OCI-LY7 (cell line): ENCODE results near the gene AGPAT2. TPM values are rescaled to one million over a fixed set of nuclear protein-coding genes. Genes with fewer than 3 reads are reported as not detected.

Source experiments
- BruUV-seq: library from RNA; stranded (reverse); fragments of 400-500 nt; replicated peaks from 2 replicates; lab custom pipeline; 2021; lab: Mats Ljungman, UMichigan
- CTCF ChIA-PET: fragments of 300-600 bp; sonication (Branson Sonifier 250); formaldehyde crosslinking; loops from one replicate; lab custom pipeline; 2022; ENCODE audit warnings: antibody characterized with exemption; ENCODE audit not compliant: unreplicated experiment; lab: Charles Lee
- POLR2A ChIA-PET: fragments of 300-600 bp; sonication (Branson Sonifier 250); formaldehyde crosslinking; loops from one replicate; lab custom pipeline; 2022; ENCODE audit warnings: antibody characterized with exemption; lab: Charles Lee
- DNase-seq: peaks from one replicate; pipeline ENCODE4 v3.0.0-alpha.2; 2015; ENCODE audit warnings: low spot score
- H2AFZ ChIP-seq: fragments of 200-600 bp; sonication (generic), shearing (Covaris generic); 2 replicates; pipeline ENCODE4 v1.6.1; 2014; ENCODE audit warnings: mild to moderate bottlenecking, antibody characterized with exemption, low read length, moderate library complexity
- H3K27ac ChIP-seq: fragments of 200-600 bp; sonication (generic); 2 replicates; pipeline ENCODE4 v1.5.1; 2014; ENCODE audit warnings: mixed run types, low read depth, mild to moderate bottlenecking, moderate library complexity, low read length, inconsistent platforms; ENCODE audit not compliant: poor library complexity, severe bottlenecking
- H3K36me3 ChIP-seq: fragments of 200-600 bp; sonication (generic); 2 replicates; pipeline ENCODE4 v1.6.1; 2014; ENCODE audit warnings: mild to moderate bottlenecking, antibody characterized with exemption, low read length, moderate library complexity, mixed read lengths; ENCODE audit not compliant: insufficient read depth
- H3K4me1 ChIP-seq: fragments of 200-600 bp; sonication (generic); 2 replicates; pipeline ENCODE4 v1.5.1; 2014; ENCODE audit warnings: mild to moderate bottlenecking, low read length; ENCODE audit not compliant: insufficient read depth, poor library complexity, severe bottlenecking
- H3K4me2 ChIP-seq: fragments of 200-600 bp; sonication (generic); 2 replicates; pipeline ENCODE4 v1.6.1; 2014; ENCODE audit warnings: mild to moderate bottlenecking, low read length
- H3K4me3 ChIP-seq: fragments of 200-600 bp; sonication (generic); 2 replicates; pipeline ENCODE4 v1.5.1; 2014; ENCODE audit warnings: mild to moderate bottlenecking, low read depth, low read length; ENCODE audit not compliant: poor library complexity, severe bottlenecking
- H3K79me2 ChIP-seq: fragments of 200-600 bp; sonication (generic); 2 replicates; pipeline ENCODE4 v1.6.1; 2016; ENCODE audit warnings: low read depth, mild to moderate bottlenecking, low read length, moderate library complexity, mixed read lengths; ENCODE audit not compliant: insufficient read depth
- H3K9me2 ChIP-seq: fragments of 200-600 bp; sonication (generic); 2 replicates; pipeline ENCODE4 v1.6.1; 2016; ENCODE audit warnings: mild to moderate bottlenecking, low read length, mixed read lengths; ENCODE audit not compliant: insufficient read depth
- H3K9me3 ChIP-seq: fragments of 200-600 bp; sonication (generic); 2 replicates; pipeline ENCODE4 v1.6.1; 2014; ENCODE audit warnings: mild to moderate bottlenecking, mixed run types, low read length, mixed read lengths
- H4K20me1 ChIP-seq: fragments of 200-600 bp; sonication (generic); 2 replicates; pipeline ENCODE4 v1.6.1; 2014; ENCODE audit warnings: mild to moderate bottlenecking, antibody characterized with exemption, low read length, moderate library complexity, mixed read lengths; ENCODE audit not compliant: insufficient read depth
- EZH2phosphoT487 ChIP-seq: fragments of 200-600 bp; sonication (generic); IDR thresholded peaks from 2 replicates; pipeline ENCODE4 v1.6.1; 2018; ENCODE audit warnings: low read depth, borderline replicate concordance, mild to moderate bottlenecking, mixed run types, antibody characterized with exemption, low read length, moderate library complexity, mixed read lengths
- intact Hi-C: fragments of 100-400 bp; cut with micrococcal nuclease; formaldehyde crosslinking; loops from one replicate; pipeline ENCODE4 v1.10.0; 2022; ENCODE audit not compliant: unreplicated experiment
- total RNA-seq, 2 experiments: library from RNA; depleted of rRNA in 1 of 2; stranded (reverse); fragments of >200 nt in 1 of 2; shearing (Covaris generic) in 1 of 2; gene quantifications; 2 replicates each; pipeline ENCODE4 v1.2.3, GENCODE V29; 2014 to 2022
- TF ChIP-seq, protein P1 (sequence below): fragments of 200-600 bp; sonication (generic); conservative IDR thresholded peaks from 2 replicates; pipeline ENCODE4 v1.5.1; 2014; ENCODE audit warnings: mild to moderate bottlenecking, antibody characterized with exemption, low read length, moderate library complexity, mixed read lengths

AGPAT2 gene
- total RNA-seq, 2 experiments from 2014 or later: 18.3 to 20.8 TPM

- Histone ChIP-seq H2AFZ (no peak overlapping the region), H4K20me1 (no peaks in the 10 kb centered on the region; the same call in 1 of the 2 replicates), H3K9me3 (no peaks in the 10 kb centered on the region), H3K36me3 (no peaks in the 10 kb centered on the region), H3K4me3 (no peak overlapping the region), H3K4me1 (no peaks in the 10 kb centered on the region), H3K4me2 (no peak overlapping the region), H3K9me2 (no peaks in the 10 kb centered on the region), H3K27ac (no peak overlapping the region), H3K79me2 (no peaks in the 10 kb centered on the region)
- DNase-seq: no peak
- intact Hi-C loops: no loop called here
- no TSS peak for BruUV-seq
- TF ChIP-seq EZH2phosphoT487: no peak
- TF ChIP-seq, protein P1, sequence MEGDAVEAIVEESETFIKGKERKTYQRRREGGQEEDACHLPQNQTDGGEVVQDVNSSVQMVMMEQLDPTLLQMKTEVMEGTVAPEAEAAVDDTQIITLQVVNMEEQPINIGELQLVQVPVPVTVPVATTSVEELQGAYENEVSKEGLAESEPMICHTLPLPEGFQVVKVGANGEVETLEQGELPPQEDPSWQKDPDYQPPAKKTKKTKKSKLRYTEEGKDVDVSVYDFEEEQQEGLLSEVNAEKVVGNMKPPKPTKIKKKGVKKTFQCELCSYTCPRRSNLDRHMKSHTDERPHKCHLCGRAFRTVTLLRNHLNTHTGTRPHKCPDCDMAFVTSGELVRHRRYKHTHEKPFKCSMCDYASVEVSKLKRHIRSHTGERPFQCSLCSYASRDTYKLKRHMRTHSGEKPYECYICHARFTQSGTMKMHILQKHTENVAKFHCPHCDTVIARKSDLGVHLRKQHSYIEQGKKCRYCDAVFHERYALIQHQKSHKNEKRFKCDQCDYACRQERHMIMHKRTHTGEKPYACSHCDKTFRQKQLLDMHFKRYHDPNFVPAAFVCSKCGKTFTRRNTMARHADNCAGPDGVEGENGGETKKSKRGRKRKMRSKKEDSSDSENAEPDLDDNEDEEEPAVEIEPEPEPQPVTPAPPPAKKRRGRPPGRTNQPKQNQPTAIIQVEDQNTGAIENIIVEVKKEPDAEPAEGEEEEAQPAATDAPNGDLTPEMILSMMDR: no peak
- POLR2A ChIA-PET: interaction anchor here (0.5 to 0.6 kb wide), 2 partner anchors 41 to 52 kb away, joined by 3 to 9 read pairs; no protein-coding TSS in a partner anchor
- CTCF ChIA-PET: interaction anchor here (0.6 kb wide), 1 partner anchor 628 kb away, joined by 3 read pairs; no protein-coding TSS in a partner anchor
Observed at GRCh38 chr9:136675477-136676296, 11.6 kb downstream of the AGPAT2 start.

- H3K27ac ChIP-seq: no peak overlapping the region
- ChIA-PET CTCF (no interaction called here), POLR2A (interaction anchor here (0.5 kb wide), 1 partner anchor 52 kb away, joined by 3 read pairs; no protein-coding TSS in a partner anchor)
- no peaks in the 10 kb centered on the region for H3K9me3 ChIP-seq
- no peak overlapping the region for H3K4me2 ChIP-seq
- no peak overlapping the region for H3K4me3 ChIP-seq
- BruUV-seq: no TSS peak
- TF ChIP-seq, protein P1: no peak
- TF ChIP-seq EZH2phosphoT487: no peak
- no peaks in the 10 kb centered on the region for H3K79me2 ChIP-seq
- no peaks in the 10 kb centered on the region; the same call in 1 of the 2 replicates for H4K20me1 ChIP-seq
- no peak for DNase-seq
- H3K4me1 ChIP-seq: no peaks in the 10 kb centered on the region
- H2AFZ ChIP-seq: no peak overlapping the region
- H3K36me3 ChIP-seq: no peaks in the 10 kb centered on the region
- intact Hi-C loops: no loop called here
- no peaks in the 10 kb centered on the region for H3K9me2 ChIP-seq
Observed at GRCh38 chr9:136674786-136675349, 12.4 kb downstream of the AGPAT2 start.
